HG03469 (cell line): ENCODE results near the gene C5orf46.
"Not testable (repeated sequence)": the region's sequence is repeated elsewhere in the genome, so short reads cannot be mapped to it uniquely, and the experiment has no call there.

Experiments used
- ATAC-seq: cut with Tn5 transposase; IDR thresholded peaks from one replicate; pipeline ENCODE4 v1.9.1; 2021; ENCODE audit warnings: mild to moderate bottlenecking, moderate library complexity, moderate number of reproducible peaks; ENCODE audit not compliant: unreplicated experiment

C5orf46 gene

DNA sequence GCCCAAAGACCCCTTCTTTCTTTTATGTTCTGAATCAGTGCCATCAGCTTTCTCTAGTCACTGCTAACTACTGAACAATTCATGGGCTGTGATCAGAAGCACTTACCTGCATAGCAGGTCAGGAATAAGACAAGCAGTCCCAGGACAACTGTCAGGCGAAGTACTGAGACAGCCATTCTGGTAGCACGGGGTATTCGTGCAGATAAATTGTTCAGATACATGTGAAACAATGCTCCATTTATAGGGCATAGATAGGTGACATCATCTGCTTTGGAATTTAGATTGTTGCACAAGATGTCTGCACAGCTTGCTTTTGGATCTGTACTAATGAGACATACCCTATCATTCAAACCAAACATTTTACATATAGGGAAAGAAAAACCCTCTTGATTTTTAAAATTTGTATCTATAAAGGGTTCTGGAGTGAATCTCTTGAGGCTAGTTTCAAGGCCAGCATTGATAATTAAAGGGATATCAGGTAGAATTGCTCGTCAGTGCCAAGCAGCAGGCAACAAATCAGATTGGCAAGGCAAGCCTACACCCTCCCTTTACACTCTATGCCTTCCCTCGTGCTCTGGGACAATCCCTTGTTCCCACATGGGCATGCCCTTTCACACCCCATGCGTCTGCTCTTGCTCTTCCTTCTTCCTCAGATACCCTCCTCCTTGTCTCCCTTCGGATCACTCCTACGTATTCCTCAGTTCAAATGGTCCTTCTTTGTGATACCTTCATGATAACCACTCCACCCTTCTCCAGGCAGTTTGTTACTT, at the start of gene C5orf46:
TSS of gene C5orf46 (minus strand) at position 213 of the 770 bp plus-strand sequence. CDS start at position 176, 37 bp downstream.
- no peak for ATAC-seq

GRCh38 chr5:147954971-147955370, 48.6 kb upstream of the C5orf46 start:
- no peak for ATAC-seq

DNA sequence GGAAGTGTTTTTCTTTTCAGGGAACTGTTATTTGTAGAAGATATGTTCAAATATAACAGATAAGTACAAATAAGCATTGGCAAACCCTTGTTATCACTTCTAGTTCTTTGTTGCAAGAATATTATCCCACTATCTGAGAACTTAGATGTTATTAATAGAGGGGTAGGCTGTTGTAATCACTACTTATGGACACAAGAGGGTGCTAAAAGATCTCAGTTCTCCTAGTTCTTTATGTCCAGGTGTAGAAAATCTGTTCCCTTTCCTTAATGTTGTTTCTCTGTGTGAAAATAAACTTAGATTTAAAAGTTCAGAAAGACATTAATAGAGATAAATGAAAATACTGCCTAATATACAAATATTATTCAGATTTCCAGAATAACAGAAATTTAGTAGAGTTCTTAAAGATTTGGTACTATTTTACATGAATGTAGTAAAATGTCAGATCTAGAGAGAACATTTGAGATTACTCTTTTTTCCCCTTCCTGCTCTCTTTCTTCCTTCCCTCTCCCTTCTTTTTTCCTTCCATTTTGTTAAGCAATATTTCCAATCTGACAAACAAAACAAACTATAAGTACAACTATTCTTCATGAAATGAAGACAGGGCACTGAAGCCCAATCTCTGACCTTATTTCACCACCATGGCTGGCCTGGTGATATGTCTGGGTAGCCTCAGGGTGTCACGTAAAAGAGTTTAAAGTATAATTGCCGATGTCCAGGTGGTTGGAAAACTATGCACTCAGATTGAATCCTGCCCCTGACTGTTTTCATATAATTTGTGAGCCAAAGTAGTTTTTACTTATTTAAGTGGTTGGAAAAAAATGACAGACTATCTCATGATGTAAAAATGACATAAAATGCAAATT, 43.6 kb upstream of the C5orf46 start:
- peak; percentile 79 for ATAC-seq

GRCh38 chr5:147946658-147947274, 40.4 kb upstream of the C5orf46 start:
- ATAC-seq, result not testable (repeated sequence)

DNA sequence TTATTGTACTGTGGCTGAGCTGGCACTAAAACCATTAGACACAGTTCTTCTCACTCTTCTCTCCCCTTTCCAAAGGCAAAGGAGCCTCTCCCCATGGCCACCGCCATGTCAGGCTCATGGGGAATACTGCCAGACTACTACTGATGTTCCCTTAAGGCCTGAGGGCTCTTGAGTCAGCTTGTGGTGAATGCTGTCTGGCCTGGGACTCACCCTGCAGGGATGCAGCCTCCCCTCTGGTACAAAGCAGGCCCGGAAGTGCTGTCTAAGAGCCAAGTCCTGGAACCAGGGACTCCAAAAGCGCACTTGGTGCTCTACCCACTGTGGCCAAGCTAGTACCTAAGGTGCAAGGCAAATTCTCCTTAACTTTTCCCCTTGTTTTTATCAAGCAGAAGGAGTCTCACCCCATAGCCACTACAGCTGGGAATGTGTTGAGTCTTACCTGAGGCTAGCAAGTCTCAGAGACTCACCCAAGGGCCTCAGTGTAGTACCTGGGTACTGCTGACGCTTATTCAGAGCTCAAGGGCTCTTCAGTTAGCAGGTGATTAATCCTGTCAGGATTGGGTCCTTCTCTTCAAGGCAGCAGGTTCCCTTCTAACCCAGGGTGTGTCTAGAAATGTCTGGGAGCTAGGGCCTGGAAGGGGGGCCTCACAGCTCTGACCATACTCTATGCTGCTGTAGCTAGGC, 33.2 kb upstream of the C5orf46 start:
- no peak for ATAC-seq

DNA sequence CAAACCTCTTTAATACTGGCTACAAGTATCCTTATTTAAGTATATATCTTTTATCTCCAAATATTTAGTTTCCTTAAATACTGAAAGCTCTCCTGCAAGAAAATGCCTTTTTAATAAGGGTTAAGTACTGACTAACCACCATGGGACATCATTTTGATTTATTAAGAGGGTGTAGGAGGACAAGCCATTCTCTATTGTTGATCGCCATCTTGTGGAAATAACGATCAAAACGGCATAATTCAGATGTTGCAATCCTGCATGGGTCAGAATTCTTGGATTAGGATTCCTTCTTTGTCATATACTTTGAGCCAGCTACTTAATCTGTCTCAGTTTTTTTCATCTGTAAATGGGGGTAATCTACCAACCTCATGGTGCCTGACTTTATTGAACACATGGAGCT, 28.7 kb upstream of the C5orf46 start:
- ATAC-seq, result no peak

DNA sequence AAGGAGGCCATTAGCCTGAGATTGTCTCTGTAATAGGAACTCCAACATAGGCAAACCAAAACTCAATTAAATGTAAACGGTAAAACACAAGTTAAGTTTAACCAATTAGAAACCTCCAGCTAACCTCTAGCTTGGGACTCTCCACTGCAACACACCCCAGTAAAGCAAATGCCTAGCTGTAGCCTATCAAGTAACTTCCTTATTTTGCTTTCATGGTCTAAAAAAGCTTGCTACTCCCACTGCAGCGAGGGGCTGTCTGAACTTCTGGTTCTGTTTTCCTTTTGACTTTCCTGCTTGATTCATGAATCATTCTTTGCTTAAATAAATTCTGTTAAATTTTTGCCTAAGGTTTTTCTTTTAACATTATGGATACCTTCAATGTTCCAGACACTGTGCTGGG, 24.4 kb upstream of the C5orf46 start:
- peak; percentile 94 for ATAC-seq

- ATAC-seq, result no peak
Measured at GRCh38 chr5:147927901-147928300, 21.6 kb upstream of the C5orf46 start.

DNA sequence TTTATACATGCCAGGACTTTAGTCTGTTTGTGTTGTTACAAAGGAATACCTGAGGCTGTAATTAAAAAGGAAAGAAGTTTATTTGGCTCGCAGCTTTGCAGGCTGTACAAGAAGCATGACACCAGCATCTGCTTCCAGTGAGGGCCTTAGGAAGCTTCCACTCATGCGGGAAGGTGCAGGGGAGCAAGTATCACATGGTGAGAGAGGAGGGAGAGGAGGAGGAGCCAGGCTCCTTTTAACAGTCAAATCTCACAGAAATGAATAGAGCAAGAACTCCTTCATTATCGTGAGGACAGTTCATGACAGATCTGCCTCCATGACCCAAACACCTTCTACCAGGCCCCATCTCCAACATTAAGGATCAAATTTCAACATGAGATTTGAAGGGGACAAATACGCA, 18.7 kb upstream of the C5orf46 start:
- no peak for ATAC-seq

DNA sequence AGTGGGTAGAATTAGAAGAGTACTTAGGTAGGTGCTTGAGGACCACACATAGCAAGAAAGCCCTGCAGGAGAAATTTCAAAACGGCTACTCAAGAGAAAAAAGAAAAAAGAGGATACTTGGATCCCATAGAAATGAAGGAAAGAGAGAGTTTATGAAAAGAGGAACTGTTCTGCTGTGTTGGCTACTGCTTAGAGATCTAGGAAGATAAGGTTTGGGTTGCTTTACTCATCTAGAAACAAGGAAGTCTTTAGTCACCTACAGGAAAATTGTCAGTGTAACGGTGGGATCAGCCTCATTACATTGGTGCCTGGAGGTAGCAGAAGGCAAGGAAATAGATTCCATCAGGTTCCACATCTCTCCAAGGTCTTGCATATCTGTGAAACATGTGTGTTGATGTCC, 14.8 kb upstream of the C5orf46 start:
- ATAC-seq, result no peak

DNA sequence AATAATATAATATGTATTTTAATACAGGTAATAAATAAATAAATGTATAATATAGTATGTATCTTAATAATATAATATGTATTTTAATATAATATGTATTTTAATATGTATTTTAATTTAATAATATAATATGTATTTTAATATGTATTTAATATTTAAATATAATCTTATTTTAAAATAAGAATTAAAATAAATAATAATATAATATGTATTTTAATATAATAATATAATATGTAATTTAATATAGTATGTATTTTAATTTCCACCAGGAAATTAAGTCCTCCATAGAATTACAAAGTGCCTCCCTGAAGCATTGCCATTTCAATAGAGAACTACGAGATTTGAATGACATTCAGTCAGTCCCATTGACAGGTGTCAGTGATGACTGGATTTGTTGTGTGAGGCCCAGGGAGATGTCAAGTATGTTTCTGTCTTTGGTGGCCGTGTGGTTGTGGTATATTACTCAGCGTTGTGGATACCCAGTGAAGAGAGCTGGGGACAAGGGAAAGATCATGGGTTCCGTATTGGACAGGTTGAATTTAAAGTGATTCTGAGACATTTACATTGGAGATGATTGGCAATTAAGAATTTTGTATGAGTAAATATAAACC, 14.2 kb upstream of the C5orf46 start:
- no peak for ATAC-seq

DNA sequence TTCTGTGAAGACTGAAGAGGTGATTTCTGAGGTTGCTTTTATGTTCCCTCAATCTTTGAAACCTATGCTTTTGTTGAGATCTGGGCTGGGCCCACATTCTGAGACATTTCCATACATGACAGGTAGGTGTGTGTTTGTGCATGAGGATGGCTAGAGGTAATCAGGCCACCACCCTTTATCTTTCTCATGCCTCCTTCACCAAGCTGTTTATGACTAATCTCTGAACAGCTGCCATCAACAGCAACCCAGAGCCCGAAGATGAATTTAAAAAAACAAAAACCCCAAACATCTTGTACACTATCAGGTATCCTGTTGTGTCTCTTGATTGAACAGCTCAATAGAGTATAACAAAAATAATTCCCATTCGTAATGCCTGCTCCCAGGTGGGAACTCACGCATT, 12.6 kb upstream of the C5orf46 start:
- ATAC-seq, result no peak

DNA sequence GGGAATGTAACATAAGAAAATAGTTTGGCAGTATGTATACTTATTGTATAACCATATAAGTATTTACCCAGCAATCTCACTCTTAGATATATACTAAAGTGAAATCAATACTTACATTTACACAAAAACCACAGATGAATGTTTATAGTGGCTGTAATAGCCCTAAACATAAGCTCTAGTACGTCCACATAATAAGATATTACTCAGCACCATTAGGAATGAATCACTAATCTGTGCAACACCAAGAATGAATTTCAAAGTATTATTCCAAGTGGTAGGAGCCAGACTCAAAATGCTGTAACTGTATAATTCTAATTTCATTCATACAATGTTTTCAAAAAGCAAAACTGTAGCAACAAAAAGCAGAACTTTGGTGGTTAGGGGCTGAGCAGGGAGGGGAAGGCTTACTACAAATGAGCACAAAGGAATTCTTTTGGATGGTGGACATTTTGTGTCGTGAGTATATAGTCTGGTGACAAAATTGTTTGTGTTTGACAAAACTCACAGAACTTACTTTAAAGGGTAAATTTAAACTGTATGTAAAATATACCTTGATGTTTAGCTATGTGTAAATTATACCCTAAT, 11.9 kb upstream of the C5orf46 start:
- no peak for ATAC-seq

DNA sequence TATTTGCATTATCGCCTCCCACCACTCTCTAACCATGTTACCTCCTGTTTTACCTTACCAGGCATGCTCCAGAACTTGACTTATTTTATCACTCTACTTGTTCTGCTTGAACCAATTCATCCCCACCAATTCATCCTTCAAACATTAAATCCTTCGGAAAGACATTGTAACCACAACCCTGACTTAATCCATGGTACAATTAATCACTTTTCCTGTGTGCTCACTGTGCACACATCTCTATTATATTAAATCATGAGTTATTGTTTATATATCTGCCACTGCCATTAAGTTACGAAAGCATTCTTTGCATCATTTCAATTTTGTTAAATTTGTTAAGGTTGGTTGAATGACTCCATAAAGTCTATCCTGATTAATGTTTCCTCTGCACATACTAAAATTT, 7.4 kb upstream of the C5orf46 start:
- no peak for ATAC-seq

DNA sequence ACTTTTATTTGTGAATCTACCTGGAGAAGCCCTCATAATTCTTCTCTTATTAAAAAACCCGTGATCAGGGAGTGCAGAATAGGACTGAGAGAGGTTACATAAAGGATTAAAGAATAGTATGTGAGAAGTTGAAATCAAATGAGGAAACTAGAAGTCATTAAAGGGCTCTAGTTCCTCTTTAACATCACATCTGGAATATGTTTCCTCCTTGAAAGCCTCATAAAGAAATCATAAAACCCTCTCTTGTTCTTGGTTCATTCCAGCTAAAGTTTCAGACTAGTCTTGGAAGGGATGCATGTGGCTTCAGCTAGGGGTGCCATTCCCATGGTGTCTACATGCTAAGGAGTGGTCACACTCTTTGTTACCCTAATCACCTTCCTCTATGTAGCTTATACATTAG, 5.7 kb upstream of the C5orf46 start:
- no peak for ATAC-seq

DNA sequence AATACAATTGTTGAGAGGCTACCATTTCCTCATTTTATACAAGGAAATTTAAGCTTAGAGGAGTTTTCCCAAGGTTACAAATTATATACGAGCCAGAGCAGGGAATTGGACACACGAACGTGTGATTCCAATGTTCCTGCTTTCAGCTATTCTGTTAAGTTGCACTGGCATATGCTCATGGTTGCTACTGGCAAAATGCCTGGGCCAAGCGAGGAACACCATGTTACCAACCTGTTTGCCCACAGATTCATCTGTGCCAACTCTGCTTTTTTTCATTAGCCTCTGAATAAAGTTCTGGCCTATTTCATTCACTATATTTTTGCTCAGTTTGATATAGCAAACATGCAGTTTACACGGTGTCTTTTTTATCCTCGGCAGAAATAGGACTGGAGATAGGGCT, 5.1 kb upstream of the C5orf46 start:
- no peak for ATAC-seq

DNA sequence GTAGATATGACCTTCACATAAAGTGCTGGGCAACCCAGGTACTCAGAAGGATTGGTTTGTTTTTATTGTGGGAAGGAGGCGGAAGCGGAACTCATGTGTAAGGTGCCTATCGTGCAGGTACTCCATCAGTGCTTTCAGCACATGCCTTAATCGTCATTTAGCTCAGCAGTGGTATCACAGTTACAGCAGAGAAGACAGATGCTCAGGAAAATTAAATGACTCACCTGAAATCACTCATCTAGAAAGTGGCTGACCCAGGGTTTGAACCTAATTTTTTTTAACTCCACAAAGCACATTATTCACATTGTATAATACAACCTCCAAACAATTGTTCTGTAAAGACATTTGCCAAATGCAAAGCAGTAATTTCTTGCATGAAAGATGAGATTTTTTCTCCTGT, 2.2 kb downstream of the C5orf46 start:
- no peak for ATAC-seq

- ATAC-seq, result no peak
Measured at GRCh38 chr5:147902609-147903115, 3.7 kb downstream of the C5orf46 start.

DNA sequence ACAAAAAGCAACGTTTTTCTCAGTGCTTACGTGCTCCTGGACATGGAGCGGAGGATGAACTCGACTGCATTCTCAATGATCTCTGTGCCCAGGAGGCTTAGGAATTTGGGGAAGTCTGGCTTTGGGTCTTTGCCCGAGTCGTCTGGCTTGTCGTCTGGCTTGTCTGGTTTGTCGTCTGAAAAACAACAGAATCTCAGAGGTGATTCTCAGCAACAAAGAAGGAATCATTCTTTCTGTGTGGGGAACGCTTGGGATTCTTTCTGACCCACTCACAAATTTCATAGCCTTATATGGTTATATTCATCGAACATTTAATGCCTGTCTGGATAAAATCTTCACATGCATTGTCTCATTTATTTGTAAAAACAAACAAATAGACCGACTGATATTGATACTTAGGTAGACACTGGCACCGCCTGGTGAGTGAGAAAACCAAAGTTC, 4.7 kb downstream of the C5orf46 start:
- no peak for ATAC-seq

- ATAC-seq, result no peak
Measured at GRCh38 chr5:147898875-147899401, 7.4 kb downstream of the C5orf46 start.
